HG03196 (cell line): ENCODE results near the gene UBE2E1.
"Not testable (repeated sequence)": the region's sequence is repeated elsewhere in the genome, so short reads cannot be mapped to it uniquely, and the experiment has no call there.

ENCODE experiments used
- ATAC-seq: cut with Tn5 transposase; IDR thresholded peaks from one replicate; pipeline ENCODE4 v1.9.1; 2021; ENCODE audit not compliant: unreplicated experiment

The UBE2E1 gene

DNA sequence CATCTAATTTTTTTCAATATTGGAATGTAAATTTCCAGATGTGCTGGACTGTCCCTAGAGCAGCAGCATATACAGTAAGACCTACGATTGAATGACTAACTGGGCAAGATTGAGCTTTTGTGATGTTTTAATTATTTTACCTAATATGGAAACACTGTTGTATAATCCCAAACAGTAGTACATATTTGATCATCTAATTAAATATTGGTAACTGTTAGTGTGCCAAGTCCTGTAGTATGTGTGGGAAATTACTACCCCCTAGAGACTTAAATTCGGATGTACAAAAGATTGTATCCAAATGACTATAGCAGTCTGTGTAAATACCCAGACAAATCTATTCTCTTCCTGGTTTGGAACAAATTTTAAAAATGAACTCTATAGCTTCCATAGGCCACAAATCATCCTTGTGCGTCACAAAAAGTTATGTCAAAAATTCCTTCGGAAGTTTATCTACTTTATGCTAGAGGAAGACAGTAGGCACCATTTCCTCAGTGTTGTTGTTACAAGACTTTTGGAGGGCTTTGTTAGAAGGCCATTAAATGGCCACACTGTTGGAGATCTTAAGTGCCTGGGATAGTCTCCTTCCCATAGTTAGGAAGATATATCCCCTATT is 69.5 kb downstream of the UBE2E1 start:
- ATAC-seq: no peak

DNA sequence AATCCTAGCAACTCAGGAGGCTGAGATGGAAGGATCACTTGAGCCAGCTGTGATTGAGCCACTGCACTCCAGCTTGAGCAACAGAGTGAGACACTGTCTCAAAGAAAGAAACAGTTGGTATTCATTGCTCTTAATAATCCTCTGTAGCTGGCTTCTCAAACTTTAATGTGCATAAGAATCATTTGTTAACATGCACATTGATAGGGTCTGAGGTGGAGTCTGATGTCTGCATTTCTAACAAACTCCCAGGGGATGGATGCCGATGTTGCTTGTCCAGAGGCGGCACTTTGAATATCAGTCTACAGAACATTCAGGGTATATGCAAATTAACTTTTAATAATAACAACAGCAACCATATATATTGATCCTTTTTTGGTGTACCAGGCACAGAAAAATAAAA is 71.2 kb downstream of the UBE2E1 start:
- ATAC-seq: no peak

DNA sequence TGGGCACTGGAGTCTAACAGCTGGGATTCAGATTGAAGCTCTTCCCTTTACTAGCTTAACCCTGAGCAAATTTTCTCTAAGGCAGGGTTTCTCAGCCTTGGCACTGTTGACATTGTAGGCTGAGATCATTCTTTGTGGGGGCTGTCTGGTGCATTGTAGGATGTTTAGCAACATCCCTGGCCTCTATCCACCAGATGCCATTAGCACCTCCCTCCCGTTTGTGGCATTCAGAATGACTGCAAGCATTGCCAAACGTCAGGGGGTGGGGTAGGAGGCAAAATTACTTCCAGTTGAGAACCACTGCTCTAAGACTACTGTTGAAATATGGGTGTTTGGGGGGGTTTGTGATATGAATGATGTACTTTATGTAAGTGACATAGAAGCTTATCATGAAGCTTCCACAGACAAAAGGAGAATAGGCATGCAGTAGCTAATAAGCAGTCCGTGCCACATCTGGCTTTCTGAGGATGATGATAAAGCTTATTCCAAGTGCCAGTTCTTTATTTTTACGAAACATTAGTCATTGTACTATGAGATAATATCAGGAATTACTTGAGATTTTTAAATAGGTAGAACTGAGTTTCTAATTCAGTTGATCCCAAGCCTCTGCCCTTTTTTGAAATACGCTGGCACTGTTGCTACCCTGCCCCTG is 71.7 kb downstream of the UBE2E1 start:
- no peak for ATAC-seq

DNA sequence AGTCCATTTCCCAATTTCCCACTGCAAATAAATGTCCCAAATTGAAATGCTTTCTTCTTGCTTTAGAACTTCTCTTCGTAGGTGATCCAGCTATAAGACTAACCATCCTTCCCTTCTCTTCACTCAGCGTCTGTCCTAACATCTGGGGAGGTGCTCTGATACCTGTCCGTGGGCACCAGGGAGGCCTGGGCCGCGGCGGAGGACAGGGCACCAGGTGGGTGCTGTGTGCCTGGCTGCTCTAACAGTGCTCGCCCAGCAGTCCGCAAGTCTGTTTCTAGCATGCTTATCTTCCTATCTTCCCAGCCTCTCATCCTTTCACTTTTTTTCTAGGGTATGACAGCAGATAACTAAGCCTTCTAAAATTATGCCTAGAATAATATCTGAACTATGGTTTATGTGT is 73.7 kb downstream of the UBE2E1 start:
- no peak for ATAC-seq

DNA sequence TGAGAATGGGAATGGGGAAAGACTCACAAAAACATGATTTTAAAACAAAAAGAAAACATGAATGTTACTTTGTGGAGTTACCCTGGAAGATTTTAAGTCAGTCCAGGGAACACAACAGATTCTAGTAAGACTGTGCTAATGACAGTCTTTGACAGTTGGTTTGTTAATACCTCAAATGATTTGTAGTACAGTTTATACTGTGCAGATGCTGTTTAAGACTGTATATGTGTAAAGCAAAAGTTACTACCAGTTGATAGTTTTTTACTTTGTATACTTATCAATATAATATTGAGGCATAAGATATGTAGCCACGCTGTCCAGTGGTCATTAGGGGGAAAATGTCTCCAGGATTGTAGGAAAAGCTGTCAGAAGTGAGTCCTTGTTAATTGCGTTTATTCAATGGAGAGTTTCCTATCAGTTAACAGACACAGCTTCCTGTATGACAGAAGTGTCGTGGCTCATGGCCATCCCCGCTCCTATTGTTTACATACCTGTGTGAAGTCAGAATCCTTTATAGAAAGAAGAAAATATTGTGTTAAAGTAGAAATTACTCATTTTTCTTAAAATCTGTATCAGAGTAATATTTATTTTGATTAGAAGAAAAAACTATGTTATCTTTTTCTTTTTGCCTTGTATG is 75.1 kb downstream of the UBE2E1 start:
- no peak for ATAC-seq

DNA sequence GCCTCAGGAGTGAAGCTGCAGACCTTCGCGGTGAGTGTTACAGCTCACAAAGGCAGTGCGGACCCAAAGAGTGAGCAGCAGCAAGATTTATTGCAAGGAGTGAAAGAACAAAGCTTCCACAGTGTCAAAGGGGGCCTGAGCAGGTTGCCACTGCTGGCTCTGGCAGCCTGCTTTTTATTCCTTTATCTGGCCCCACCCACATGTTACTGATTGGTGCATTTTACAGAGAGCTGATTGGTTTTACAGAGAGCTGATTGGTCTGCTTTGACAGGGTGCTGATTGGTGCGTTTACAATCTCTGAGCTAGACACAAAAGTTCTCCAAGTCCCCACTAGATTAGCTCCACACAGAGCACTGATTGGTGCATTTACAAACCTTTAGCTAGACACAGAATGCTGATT is 76.2 kb downstream of the UBE2E1 start:
- ATAC-seq: not testable (repeated sequence)

DNA sequence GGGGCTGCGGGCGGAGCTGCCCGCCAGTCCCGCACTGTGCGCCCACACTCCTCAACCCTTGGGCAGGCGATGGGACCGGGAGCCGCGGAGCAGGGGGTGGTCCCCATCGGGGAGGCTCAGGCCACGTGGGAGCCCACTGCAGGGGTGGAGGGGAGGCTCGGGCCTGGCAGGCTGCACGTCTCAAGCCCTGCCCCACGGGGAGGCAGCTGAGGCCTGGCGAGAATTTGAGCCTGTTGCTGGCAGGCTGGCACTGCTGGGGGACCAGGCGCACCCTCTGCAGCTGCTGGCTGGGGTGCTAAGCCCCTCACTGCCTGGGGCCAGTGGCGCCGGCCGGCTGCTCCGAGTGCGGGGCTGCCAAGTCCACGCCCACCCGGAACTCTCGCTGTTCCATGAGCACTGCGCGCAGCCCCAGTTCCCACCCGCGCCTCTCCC is 76.7 kb downstream of the UBE2E1 start:
- no peak for ATAC-seq

DNA sequence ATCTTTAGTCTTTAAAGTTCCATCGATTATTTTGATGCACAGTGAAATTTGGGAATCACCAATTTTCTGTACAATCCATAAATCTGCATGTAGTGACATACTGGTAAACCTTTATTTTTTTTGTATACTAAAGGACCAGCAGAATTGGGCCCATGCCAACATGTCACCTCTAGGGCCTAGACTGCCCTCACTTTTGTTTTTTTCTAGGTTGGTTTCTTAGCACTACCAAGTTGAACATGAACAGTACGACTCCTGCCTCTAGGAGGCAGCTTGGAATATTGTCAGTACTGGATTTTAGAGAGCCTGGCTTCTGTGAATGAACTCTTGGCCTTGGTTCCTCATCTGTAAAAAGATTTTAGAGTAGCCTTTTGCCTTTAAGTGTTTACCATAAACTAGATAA is 78.7 kb downstream of the UBE2E1 start:
- no peak for ATAC-seq

DNA sequence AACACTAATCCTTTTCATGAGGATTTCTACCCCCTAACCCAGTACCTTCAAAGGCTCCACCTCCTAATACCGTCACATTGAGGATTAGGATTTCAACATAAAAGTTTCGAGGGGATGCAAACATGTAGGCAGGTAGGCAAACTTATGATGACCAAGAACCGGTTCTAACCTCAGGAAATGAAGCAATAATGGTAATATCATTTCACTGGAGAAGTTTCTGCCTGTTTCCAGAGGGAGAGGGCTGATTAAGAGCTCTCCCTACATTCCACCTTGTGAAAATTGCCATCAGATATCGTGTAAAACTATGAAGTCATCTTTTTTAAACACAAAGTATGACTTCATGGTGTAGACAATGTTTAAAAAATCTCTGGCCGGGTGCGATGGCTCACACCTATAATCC is 79.5 kb downstream of the UBE2E1 start:
- no peak for ATAC-seq

DNA sequence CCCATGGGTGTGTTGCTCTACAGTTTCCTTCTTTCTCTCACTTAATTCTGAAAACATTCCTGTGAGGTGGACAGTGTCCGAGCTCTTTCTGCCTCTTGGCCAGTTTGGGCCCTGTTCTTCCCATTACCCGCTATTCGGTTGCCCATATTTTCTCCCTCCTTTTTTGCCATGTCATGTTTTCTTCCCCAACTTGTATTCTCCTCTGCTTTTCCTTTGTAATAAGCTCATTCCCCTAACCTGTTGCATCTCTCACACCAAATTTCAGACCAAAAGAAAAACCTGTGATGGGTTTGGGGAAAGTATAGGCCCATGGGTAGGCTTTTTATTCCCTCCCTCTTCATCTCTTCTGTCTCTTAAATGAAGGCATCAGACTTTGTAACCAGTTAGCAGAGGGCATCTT is 80.6 kb downstream of the UBE2E1 start:
- ATAC-seq: no peak

DNA sequence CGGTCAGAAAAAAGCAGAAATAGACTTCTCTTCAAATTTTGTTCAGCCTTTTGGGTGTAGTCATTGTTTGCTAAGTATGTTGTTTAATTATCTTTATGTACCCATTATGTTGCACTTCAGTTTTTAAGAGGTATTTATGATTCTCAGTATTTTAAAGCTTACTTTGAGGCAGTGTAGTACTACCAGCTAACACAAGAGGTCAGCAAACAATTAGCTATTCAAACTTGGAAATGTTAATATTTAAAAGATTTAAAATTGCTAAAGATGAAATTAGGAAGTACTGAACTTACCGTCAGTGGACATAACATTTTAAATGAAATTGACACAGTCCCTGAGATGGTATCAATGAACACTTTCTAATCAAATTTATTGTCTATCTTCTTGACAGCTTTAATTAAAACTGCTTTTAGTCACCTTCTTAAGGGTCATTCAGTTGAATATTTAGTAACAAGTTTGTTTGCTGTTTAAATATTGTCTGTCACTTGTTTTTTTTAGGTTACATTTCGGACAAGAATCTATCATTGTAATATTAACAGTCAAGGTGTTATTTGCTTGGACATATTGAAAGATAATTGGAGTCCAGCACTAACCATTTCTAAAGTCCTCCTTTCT is 83.0 kb downstream of the UBE2E1 start:
- no peak for ATAC-seq

DNA sequence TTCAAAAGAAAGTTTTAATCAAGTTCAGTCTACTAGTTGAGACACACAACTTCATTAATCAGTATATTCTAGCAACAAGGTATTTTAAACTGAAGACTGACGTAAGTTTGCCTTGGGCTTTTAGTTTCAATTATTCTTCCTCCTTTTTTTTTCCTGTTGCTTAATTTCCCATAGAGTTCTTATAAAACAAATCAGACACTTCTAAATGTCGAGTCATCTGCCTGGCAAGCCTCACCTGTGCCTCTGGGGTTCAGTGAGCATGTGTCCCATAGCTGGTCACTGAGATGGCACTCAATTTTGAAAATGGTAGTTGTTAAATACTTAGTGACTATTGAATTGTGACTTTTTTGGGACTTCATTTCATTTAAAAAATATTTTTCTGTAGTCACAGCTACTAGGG is 83.6 kb downstream of the UBE2E1 start:
- ATAC-seq: no peak

DNA sequence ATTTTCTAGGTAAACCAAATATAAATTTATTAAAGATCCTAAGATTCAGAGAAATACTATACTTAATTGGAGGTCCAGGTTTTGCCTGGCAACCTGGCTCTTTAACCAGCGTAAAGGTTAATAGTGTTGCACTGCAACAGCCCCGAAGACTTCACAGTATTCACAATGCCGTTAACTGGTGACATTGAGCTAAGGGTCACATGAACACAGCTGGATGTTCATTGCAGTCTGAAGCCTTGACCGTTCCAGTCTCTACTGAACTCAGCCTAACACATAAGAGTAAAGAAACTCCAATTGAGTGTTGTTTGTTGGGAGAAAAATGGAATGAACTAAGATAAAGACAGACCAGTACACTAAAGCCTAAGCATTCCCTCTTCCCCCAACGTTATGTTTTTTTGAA is 84.2 kb downstream of the UBE2E1 start:
- ATAC-seq: no peak

DNA sequence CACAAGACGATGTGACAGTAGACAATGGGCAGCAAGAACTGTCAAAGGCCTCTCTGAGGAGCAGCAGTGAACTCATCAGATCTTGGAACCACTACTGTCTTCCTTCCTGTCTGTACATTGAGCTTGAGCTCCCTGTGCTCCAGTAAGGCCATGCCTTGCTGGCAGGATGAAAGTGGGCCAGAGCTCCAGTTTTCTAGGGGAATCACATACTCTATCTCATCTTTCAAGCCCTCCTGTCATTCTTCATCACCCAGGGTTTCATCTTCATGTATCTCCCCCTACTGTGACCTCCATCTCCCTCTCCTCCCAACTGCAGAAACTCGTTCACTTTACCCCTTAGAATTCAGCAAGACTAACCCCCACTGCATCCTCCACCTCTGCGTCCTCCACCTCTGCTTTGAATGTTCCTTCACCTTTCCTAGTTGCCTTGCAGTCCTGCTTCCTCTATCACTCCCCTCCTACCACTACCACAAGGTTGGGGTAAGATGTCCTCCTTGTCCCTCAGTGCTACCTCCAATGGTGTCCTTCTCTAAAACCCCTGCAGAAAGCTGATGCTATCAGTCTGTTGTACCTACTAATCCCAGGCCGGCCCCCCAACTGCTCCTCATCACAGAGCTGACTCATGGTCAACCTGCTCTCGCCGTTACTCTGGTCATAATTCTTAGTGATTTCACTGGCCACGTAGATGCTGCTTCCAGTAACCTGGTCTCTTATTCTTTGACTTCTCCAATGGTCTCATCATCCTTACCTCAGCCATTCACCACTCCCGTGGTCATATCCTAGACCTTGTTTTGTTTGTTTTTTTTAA is 88.7 kb downstream of the UBE2E1 start:
- no peak for ATAC-seq

DNA sequence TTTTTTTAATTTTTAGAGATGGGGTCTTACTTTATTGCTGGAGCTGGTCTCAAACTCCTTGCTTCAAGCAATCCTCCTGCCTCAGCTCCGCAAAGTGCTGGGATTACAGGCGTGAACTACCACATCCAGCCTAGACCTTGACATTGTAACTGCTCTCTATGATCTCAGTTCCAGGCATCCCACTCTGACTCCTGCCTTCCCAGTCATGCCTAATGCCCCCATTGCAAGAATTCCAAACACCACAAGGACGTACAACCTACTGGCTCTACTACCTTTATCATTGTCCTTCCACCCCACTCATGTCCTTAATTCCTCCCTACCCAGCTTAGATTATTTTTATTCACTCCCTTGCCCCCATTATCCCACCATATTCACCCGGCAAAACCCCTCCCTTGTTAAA is 89.4 kb downstream of the UBE2E1 start:
- ATAC-seq: no peak

DNA sequence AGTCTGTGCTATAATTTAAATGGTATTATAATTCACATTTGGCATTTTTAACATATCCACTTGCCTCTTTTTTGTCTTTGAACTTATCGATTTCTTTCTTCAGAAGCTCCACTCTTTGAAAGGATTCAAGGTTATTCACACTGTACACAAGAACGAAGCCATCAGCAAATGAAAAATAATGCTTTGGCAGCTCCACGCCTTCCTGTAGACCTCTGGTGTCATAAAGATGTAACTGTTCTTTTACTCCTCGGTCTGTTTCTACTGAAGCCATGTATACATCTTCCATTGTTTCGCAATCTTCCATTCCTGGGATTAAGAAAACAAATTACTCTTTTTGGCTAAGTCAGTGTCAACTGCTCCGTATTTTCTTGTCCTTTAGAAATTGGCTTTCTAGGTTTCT is 95.0 kb downstream of the UBE2E1 start:
- ATAC-seq: no peak

DNA sequence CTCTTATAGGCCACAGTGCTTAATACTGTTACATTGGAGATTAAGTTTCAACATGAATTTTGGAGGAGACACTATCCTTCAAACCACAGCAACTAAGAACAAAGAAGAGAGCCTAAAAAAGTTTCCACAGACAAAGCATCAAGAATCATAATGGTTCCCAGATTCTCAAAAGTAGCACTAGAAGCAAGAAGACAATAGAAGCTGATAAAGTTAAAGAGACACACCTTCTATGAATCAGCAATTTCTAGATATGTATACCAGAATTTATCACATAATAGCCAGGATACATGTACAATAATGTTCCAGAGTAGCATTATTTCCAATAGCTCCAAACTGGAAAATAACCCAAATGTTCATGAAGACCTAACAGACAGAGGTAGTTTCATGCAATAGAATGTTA is 98.8 kb downstream of the UBE2E1 start:
- ATAC-seq: no peak

DNA sequence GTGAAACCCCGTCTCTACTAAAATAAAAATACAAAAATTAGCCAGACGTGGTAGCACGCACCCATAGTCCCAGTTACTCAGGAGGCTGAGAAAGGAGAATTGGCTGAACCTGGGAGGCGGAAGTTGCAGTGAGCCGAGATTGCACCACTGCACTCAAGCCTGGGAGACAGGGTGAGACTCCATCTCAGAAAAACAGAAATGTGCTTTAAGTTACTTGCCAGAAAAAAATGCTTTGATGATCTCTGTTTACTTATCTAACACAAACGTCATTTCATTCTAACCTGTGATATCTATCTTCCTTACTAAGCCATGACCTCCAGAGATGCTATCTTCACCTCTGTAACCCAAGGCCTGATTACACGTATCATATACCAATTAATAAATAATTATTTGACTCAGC is 103.6 kb downstream of the UBE2E1 start:
- ATAC-seq: no peak

DNA sequence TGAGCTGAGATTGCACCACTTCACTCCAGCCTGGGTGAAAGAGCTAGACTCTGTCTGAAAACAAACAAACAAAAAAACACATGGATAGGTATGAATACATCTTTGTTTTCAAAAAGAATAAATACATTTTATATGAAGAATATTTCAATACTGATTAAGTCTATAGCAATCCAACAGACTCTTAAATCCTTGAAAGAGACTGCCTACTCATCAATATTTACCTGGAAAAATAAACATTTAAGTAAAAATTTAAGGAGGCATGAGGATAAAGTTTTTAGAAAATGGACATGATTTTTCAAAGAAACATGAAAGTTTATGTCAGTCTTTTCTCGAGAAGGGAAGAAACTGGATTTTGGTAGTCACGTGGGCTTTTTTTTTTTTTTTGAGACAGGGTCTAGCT is 105.6 kb downstream of the UBE2E1 start:
- no peak for ATAC-seq

DNA sequence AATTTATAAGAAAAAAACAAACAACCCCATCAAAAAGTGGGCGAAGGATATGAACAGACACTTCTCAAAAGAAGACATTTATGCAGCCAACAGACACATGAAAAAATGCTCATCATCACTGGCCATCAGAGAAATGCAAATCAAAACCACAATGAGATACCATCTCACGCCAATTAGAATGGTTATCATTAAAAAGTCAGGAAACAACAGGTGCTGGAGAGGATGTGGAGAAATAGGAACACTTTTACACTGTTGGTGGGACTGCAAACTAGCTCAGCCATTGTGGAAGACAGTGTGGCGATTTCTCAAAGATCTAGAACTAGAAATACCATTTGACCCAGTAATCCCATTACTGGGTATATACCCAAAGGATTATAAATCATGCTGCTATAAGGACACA is 106.6 kb downstream of the UBE2E1 start:
- not testable (repeated sequence) for ATAC-seq

DNA sequence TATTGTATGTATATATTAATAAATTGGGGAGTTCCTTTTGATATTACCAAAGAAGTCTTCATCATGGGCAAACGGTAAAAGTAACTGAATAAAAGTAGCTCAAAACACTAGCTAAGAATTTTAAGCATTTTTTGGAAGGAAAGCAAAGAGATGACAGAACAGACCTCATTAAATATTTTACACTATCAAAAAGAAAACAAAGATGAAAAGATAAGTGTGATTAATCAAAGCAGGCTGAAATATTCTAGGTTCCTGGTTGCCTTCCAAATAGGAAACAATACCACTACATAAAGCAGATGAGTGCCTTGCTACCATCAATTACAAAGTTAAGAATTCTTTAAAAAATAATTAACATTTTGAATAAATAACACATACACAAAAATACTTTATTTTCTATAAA is 107.4 kb downstream of the UBE2E1 start:
- no peak for ATAC-seq
